WERI-Rb-1 (cell line): ENCODE data around the gene DDX25.
A peak's percentile ranks its signal among the peaks of the same experiment; 100 is the strongest.
"Not testable (repeated sequence)": the region's sequence is repeated elsewhere in the genome, so short reads cannot be mapped to it uniquely, and the experiment has no call there.

Experiments
- DNase-seq: peaks from one replicate; pipeline ENCODE4 v3.0.0-alpha.2; 2020
- H3K27ac ChIP-seq: fragments of 250-450 bp; sonication (Bioruptor Pico); 2 replicates; pipeline ENCODE4 v1.5.1; 2020; ENCODE audit warnings: mild to moderate bottlenecking, moderate library complexity
- H3K27me3 ChIP-seq: fragments of 250-450 bp; sonication (Bioruptor Pico); 2 replicates; pipeline ENCODE4 v1.5.1; 2021; ENCODE audit warnings: mild to moderate bottlenecking, low read depth, moderate library complexity; ENCODE audit not compliant: insufficient read depth, severe bottlenecking
- H3K36me3 ChIP-seq: fragments of 250-450 bp; sonication (Bioruptor Pico); 2 replicates; pipeline ENCODE4 v1.5.1; 2020; ENCODE audit warnings: mild to moderate bottlenecking, moderate library complexity
- H3K4me3 ChIP-seq: 2 replicates; pipeline ENCODE4 v1.5.1; 2011; ENCODE audit warnings: low read depth, mild to moderate bottlenecking, control low read depth, low read length
- H3K9me3 ChIP-seq: fragments of 250-450 bp; sonication (Bioruptor Pico); 2 replicates; pipeline ENCODE4 v1.5.1; 2021; ENCODE audit warnings: mild to moderate bottlenecking, moderate library complexity; ENCODE audit not compliant: severe bottlenecking
- CTCF ChIP-seq: IDR thresholded peaks from 2 replicates; pipeline ENCODE4 v1.5.1; 2011; ENCODE audit warnings: low read depth, mild to moderate bottlenecking, control low read depth, inconsistent platforms, low read length

DDX25 gene

GRCh38 chr11:125902277-125902926, 1.9 kb upstream of the DDX25 start:
- H3K36me3 ChIP-seq: peaks cover 7% of the 10 kb centered on the region
- H3K4me3 ChIP-seq: peak overlapping the region; percentile 87
- H3K9me3 ChIP-seq: no peaks in the 10 kb centered on the region
- no peak for DNase-seq
- TF ChIP-seq CTCF: no peak
- H3K27ac ChIP-seq: peak overlapping the region; percentile 69
- no peaks in the 10 kb centered on the region for H3K27me3 ChIP-seq

- Histone ChIP-seq H3K4me3 (peak within 1 kb of the TSS; percentile 87), H3K27ac (peak within 1 kb of the TSS; percentile 69), H3K9me3 (no peaks in the 10 kb centered on the region), H3K27me3 (no peaks in the 10 kb centered on the region), H3K36me3 (peaks cover 7% of the 10 kb centered on the region)
- TF ChIP-seq CTCF: no peak
- DNase-seq: peak; percentile 93
Observed at GRCh38 chr11:125902927-125903710, 1.2 kb upstream of the DDX25 start, which contains the start of gene PUS3. TSS of gene PUS3 (minus strand) at chr11:125903206. CDS start at chr11:125896284, 6,922 bp downstream.

GRCh38 chr11:125904678-125905077, 370 bp downstream of the DDX25 start:
- Histone ChIP-seq H3K4me3 (no peak overlapping the region), H3K36me3 (peaks cover 7% of the 10 kb centered on the region), H3K27ac (no peak overlapping the region), H3K27me3 (no peaks in the 10 kb centered on the region), H3K9me3 (no peaks in the 10 kb centered on the region)
- TF ChIP-seq CTCF: no peak
- no peak for DNase-seq

- Histone ChIP-seq H3K4me3 (no peak overlapping the region), H3K27ac (no peak overlapping the region), H3K27me3 (no peaks in the 10 kb centered on the region), H3K9me3 (no peaks in the 10 kb centered on the region), H3K36me3 (no peaks in the 10 kb centered on the region)
- TF ChIP-seq CTCF: no peak
- DNase-seq: no peak
Observed at GRCh38 chr11:125910226-125910849, 6.0 kb downstream of the DDX25 start.

- peak; percentile 15; the same call in 1 of the 2 replicates for TF ChIP-seq CTCF
- not testable (repeated sequence) for H3K27me3 ChIP-seq, H3K4me3 ChIP-seq, H3K36me3 ChIP-seq, DNase-seq, H3K27ac ChIP-seq, H3K9me3 ChIP-seq
Observed at GRCh38 chr11:125914601-125915000, 10.3 kb downstream of the DDX25 start.
